Rectal smooth muscle tissue (tissue), 1 donor: ENCODE data around the gene ERV3-1.
A peak's percentile ranks its signal among the peaks of the same experiment; 100 is the strongest.
"Not testable (repeated sequence)": the region's sequence is repeated elsewhere in the genome, so short reads cannot be mapped to it uniquely, and the experiment has no call there.

Experiments used
- H3K27ac ChIP-seq: one replicate; pipeline ENCODE4 v1.7.0; 2013; ENCODE audit warnings: low read depth, low read length, inconsistent platforms
- H3K27me3 ChIP-seq: one replicate; pipeline ENCODE4 v1.7.0; 2013; ENCODE audit warnings: low read length; ENCODE audit not compliant: control insufficient read depth, insufficient read depth
- H3K36me3 ChIP-seq: one replicate; pipeline ENCODE4 v1.7.0; 2013; ENCODE audit warnings: low read length; ENCODE audit not compliant: control insufficient read depth, insufficient read depth
- H3K4me1 ChIP-seq: one replicate; pipeline ENCODE4 v1.7.0; 2013; ENCODE audit warnings: low read length; ENCODE audit not compliant: control insufficient read depth, insufficient read depth
- H3K4me3 ChIP-seq: one replicate; pipeline ENCODE4 v1.7.0; 2013; ENCODE audit warnings: low read length
- H3K9ac ChIP-seq: one replicate; pipeline ENCODE4 v1.7.0; 2013; ENCODE audit warnings: low read length

The ERV3-1 gene, protein sequence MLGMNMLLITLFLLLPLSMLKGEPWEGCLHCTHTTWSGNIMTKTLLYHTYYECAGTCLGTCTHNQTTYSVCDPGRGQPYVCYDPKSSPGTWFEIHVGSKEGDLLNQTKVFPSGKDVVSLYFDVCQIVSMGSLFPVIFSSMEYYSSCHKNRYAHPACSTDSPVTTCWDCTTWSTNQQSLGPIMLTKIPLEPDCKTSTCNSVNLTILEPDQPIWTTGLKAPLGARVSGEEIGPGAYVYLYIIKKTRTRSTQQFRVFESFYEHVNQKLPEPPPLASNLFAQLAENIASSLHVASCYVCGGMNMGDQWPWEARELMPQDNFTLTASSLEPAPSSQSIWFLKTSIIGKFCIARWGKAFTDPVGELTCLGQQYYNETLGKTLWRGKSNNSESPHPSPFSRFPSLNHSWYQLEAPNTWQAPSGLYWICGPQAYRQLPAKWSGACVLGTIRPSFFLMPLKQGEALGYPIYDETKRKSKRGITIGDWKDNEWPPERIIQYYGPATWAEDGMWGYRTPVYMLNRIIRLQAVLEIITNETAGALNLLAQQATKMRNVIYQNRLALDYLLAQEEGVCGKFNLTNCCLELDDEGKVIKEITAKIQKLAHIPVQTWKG

DNA sequence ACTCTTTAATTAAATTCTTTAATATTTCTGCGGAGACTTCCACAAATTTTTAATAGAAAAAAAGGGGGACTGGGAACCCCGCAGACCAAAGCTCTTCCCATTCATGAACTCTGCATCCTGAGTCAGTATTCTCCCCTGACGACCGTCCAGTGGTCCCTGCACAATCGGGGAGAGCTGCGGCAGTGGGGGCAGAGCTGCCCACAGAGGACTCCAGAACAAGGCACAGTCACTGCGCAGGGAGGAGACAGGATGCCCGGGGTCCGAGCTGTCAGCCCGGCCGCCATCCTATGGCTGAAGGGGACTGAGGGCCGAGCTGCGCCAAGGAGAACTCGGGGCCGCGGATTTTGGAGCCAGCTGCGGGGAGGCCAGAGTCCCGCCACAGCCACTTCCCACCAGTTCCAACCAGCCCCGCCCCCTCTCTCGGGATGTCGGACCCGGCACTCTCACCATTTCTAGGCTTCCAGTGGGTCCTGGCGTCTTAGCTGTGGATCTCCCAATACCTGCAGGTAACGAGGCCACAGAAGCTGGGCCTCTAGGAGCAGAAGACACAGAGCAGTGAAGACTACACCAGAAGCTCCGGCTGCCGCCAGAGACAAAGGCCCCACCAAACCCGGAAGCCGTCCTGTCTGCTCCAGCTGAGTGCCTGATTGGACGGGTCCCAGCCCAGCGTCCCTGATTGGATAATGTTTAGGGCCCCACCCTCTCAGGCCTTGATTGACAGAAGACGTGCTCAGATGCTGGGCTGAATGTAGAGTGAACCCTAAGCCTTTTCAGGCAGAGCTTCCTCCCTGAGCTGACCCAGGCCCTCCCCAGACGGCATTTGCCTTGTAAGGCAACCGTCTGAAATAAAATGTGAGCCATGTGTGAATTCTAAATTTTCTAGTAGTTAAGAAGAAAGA, at the start of gene ERV3-1:
Gene ERV3-1 (minus strand): TSS at position 594 of the 899 bp plus-strand sequence. CDS start 13,661 bp downstream, outside the sequence.
- Histone ChIP-seq H3K4me3 (peak within 1 kb of the TSS; percentile 92), H3K27ac (peak within 1 kb of the TSS; percentile 92), H3K4me1 (peaks cover 5% of the 10 kb centered on the region), H3K36me3 (no peaks in the 10 kb centered on the region), H3K9ac (peak within 1 kb of the TSS; percentile 75), H3K27me3 (no peaks in the 10 kb centered on the region)

- H3K27ac ChIP-seq, H3K4me1 ChIP-seq, H3K9ac ChIP-seq, H3K36me3 ChIP-seq, H3K4me3 ChIP-seq, H3K27me3 ChIP-seq: not testable (repeated sequence)
Observed at GRCh38 chr7:65055786-65056185, 49.3 kb upstream of the ERV3-1 start.

DNA sequence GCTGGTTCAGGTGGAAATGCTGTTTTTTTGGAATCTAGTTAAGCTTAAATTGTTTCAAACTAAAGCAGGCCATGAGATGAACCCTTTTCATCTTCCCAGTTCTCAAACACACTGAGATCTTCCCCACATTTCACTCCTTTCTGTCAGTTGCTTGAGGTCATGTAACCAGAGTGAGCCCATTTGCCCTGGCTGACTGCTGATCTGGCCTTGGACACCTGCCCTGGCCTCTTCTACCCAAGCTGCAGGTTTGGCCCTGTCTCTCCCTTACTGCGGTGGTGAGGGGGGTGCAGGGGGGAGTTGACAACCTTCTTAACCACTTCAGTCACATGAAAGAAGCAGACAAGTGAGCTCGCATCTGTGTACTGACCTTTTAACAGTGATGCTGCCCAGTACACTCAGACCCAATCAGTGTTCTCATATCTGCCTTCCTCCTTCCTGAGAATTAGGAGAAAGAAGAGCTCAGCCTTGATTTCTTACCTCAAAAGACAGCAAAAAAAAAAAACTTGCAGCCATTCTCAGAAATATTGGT, 48.0 kb upstream of the ERV3-1 start:
- not testable (repeated sequence) for H3K36me3 ChIP-seq, H3K4me1 ChIP-seq, H3K27me3 ChIP-seq, H3K4me3 ChIP-seq, H3K27ac ChIP-seq, H3K9ac ChIP-seq

DNA sequence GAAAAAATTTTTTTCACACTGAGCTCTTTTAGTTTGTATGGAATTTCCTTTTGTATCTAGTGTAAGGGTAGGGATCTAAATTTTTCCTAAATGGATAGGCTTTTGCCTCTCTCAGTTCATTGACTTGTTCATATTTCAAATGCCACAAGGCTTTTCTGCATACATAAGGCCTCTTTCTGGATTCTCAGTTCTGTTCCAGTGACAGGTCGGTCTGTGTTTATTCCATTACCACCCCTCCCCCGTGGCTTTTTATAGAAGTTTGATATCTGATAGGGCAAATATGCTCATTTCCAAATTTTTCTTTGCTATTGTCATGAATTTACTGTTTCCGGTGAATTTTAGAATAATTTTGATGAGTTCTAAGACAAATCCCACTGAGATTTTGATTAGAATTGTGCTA, 45.2 kb upstream of the ERV3-1 start:
- H3K4me3 ChIP-seq, H3K36me3 ChIP-seq, H3K27ac ChIP-seq, H3K27me3 ChIP-seq, H3K4me1 ChIP-seq, H3K9ac ChIP-seq: not testable (repeated sequence)

- H3K4me3 ChIP-seq, H3K36me3 ChIP-seq, H3K4me1 ChIP-seq: not testable (repeated sequence)
Observed at GRCh38 chr7:65051139-65051538, 44.7 kb upstream of the ERV3-1 start.

DNA sequence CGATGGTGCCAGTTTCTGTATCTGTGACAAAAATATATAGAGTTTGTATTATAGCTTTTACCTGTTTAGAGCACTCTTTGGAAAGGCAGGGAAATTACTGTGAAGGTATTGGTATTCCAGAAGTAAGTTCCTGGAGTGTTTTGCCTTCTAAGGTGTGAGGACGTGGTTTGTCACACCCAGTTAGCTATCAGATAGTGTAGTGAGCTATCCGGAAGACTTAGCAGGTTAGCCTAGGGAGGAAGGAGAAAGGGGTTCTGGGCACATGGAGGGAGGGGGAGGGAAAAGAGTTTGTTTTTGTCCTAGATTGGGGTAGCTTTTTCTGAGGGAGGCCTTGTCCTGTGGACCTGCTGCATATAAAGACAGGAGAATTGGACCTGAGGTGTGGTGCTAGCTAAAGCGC, 39.8 kb upstream of the ERV3-1 start:
- H3K4me1 ChIP-seq, H3K27ac ChIP-seq, H3K27me3 ChIP-seq, H3K36me3 ChIP-seq, H3K9ac ChIP-seq, H3K4me3 ChIP-seq: not testable (repeated sequence)

More at GRCh38 chr7:65051139-65051538, 44.7 kb upstream of the ERV3-1 start:
- not testable (repeated sequence) for H3K27ac ChIP-seq, H3K27me3 ChIP-seq, H3K9ac ChIP-seq

- H3K9ac ChIP-seq, H3K27ac ChIP-seq, H3K27me3 ChIP-seq, H3K4me3 ChIP-seq, H3K4me1 ChIP-seq, H3K36me3 ChIP-seq: not testable (repeated sequence)
Observed at GRCh38 chr7:65045589-65045988, 39.1 kb upstream of the ERV3-1 start.

DNA sequence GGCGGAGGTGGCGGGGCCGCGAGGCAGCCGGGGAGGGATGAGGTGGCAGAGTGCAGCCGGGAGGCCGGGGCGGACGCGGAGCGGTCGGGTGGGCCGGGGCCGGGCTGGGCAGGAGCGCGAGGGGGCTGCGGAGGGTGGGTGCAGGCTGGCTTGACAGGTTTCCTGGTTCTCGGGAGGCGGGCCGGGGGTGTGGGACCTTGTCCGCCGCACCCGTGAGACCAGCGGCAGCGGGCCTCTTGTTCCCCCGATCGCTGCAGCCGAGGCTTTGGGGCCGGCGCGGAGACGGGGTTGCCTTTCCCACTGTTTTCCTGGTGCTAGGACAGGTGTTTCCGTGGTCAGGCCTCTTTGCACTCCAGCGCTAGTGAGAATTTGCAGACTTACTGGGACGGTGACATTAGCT, 32.3 kb upstream of the ERV3-1 start:
- peak overlapping the region; percentile 80 for H3K4me3 ChIP-seq
- peak overlapping the region; percentile 40 for H3K27ac ChIP-seq
- H3K4me1 ChIP-seq, H3K36me3 ChIP-seq, H3K27me3 ChIP-seq, H3K9ac ChIP-seq: not testable (repeated sequence)

DNA sequence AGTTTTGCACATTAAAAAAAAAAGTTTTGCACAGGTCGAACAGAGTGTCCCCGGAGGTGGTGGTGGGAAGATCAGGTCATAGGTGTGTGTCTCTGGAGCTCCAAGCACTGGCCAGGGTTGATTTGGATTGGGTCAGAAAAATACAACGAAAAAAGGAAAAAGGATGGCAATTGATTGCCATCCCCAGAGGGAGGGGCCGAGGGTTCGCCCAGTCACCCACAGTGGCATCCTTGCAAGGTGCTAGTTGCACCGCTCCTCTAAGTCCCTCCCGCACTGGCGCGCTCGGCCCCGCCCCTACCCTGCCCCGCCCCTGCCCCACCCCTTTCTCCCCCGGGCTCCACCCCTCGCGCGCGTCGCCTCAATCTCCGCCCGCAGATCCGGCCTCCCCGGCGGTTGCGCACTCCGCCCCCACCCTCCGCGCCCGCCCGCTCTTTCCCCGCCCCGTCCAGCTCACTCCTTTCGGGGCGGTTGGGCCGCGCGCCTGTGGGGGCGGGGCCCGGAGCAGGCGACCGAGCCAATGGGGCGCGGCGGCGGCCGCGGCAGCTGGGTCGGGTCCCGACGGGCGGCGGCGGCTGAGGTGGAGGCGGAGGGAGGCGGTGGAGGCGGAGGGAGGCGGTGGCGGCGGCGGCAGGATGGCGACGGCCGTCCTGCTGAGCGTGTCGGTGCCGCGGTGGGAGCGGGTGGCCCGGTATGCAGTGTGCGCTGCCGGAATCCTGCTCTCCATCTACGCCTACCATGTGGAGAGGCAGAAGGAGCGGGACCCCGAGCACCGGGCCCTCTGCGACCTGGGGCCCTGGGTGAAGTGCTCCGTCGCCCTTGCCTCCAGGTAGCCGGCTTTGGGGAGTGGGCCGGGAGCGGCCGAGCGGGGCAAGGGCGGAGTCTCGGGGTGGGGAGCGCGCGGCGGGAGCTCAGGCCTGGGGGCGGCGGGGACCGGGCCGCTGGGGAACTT, 31.5 kb upstream of the ERV3-1 start:
- Histone ChIP-seq H3K4me1 (no peaks in the 10 kb centered on the region), H3K9ac (no peak overlapping the region), H3K27ac (peak overlapping the region; percentile 76), H3K27me3 (no peaks in the 10 kb centered on the region), H3K4me3 (peak overlapping the region; percentile 78), H3K36me3 (no peaks in the 10 kb centered on the region)

- not testable (repeated sequence) for H3K4me3 ChIP-seq, H3K27me3 ChIP-seq, H3K9ac ChIP-seq, H3K4me1 ChIP-seq, H3K27ac ChIP-seq, H3K36me3 ChIP-seq
Observed at GRCh38 chr7:65036526-65036925, 30.0 kb upstream of the ERV3-1 start.

GRCh38 chr7:65035469-65035868, 29.0 kb upstream of the ERV3-1 start:
- not testable (repeated sequence) for H3K27me3 ChIP-seq, H3K9ac ChIP-seq, H3K4me1 ChIP-seq, H3K4me3 ChIP-seq, H3K27ac ChIP-seq, H3K36me3 ChIP-seq
